PFSK-1 (cell line): Measurements from ENCODE around the gene EPB41L4B.

Source experiments
- FOXP2 ChIP-seq: optimal IDR thresholded peaks from 2 replicates; pipeline ENCODE3; 2011; ENCODE audit warnings: borderline replicate concordance, control low read depth, inconsistent platforms; ENCODE audit not compliant: insufficient read depth; ENCODE audit errors: extremely low read length, extremely low read depth
- POLR2AphosphoS5 ChIP-seq: IDR thresholded peaks from 2 replicates; pipeline ENCODE4 v1.6.1; 2012; ENCODE audit warnings: low read depth, mild to moderate bottlenecking, control low read depth, low read length, moderate library complexity
- REST ChIP-seq, 2 experiments: IDR thresholded peaks; 2 replicates each; pipeline versions ENCODE4 v1.6.1 to v1.8.0; 2011 to 2012; ENCODE audit warnings: low read depth in 2 of 2, low read length in 2 of 2, control low read depth in 1 of 2, inconsistent platforms in 1 of 2, mild to moderate bottlenecking in 1 of 2, moderate library complexity in 1 of 2; ENCODE audit not compliant: insufficient read depth in 1 of 2
- SIN3A ChIP-seq: IDR thresholded peaks from 2 replicates; pipeline ENCODE4 v1.6.1; 2012; ENCODE audit warnings: mild to moderate bottlenecking, low read length, moderate library complexity, borderline replicate concordance; ENCODE audit not compliant: insufficient read depth
- TAF1 ChIP-seq: IDR thresholded peaks from 2 replicates; pipeline ENCODE4 v1.6.1; 2012; ENCODE audit warnings: low read length, control low read depth, borderline replicate concordance; ENCODE audit not compliant: insufficient read depth

Gene EPB41L4B

GRCh38 chr9:109198736-109199382 lies 122.0 kb downstream of the EPB41L4B start:
- TF ChIP-seq REST (IDR thresholded peaks at IDR 0.05; ENCODE audit: insufficient read depth in 1 of 2, low read depth in 2 of 2, low read length in 2 of 2): no peak
- no peak for TF ChIP-seq TAF1
- TF ChIP-seq POLR2AphosphoS5: no peak
- no peak for TF ChIP-seq FOXP2
- no peak for TF ChIP-seq SIN3A

GRCh38 chr9:109193974-109194556 lies 126.8 kb downstream of the EPB41L4B start:
- TF ChIP-seq REST (IDR thresholded peaks at IDR 0.05; ENCODE audit: insufficient read depth in 1 of 2, low read depth in 2 of 2, low read length in 2 of 2) (no peak), POLR2AphosphoS5 (no peak), SIN3A (no peak), TAF1 (no peak), FOXP2 (no peak)

GRCh38 chr9:109192732-109193361 lies 128.0 kb downstream of the EPB41L4B start:
- no peak for TF ChIP-seq FOXP2

- TF ChIP-seq FOXP2 (no peak), POLR2AphosphoS5 (no peak), REST (IDR thresholded peaks at IDR 0.05; ENCODE audit: insufficient read depth in 1 of 2, low read depth in 2 of 2, low read length in 2 of 2) (no peak), SIN3A (no peak), TAF1 (no peak)
Observed at GRCh38 chr9:109191746-109192145, 129.1 kb downstream of the EPB41L4B start.

- TF ChIP-seq REST (IDR thresholded peaks at IDR 0.05; ENCODE audit: insufficient read depth in 1 of 2, low read depth in 2 of 2, low read length in 2 of 2): no peak
- TF ChIP-seq SIN3A: no peak
- no peak for TF ChIP-seq FOXP2
- TF ChIP-seq TAF1: no peak
- no peak for TF ChIP-seq POLR2AphosphoS5
Observed at GRCh38 chr9:109190151-109190550, 130.7 kb downstream of the EPB41L4B start.
